GM12891 (cell line): ENCODE data around the gene EEF1AKMT3.

Source experiments
- DNase-seq: peaks from one replicate; pipeline ENCODE4 v3.0.0; 2011; ENCODE audit warnings: low spot score; ENCODE audit not compliant: insufficient read length
- FAIRE-seq: peaks from 2 replicates; lab custom pipeline; 2011; peaks lifted over from hg19 to GRCh38; lab: Jason Lieb, UNC
- PAX5 ChIP-seq: IDR thresholded peaks from 2 replicates; pipeline ENCODE4 v1.6.1; 2011; ENCODE audit warnings: low read length, moderate library complexity, mild to moderate bottlenecking; ENCODE audit not compliant: insufficient read depth, severe bottlenecking
- POLR2A ChIP-seq: IDR thresholded peaks from 2 replicates; pipeline ENCODE4 v1.6.1; 2011; ENCODE audit warnings: low read depth, low read length, control low read depth
- POLR2AphosphoS5 ChIP-seq: IDR thresholded peaks from 2 replicates; pipeline ENCODE4 v1.6.1; 2011; ENCODE audit warnings: low read depth, low read length, control low read depth
- POU2F2 ChIP-seq: IDR thresholded peaks from 2 replicates; pipeline ENCODE4 v1.6.1; 2011; ENCODE audit warnings: low read depth, mild to moderate bottlenecking, control low read depth, low read length, moderate library complexity
- SPI1 ChIP-seq: IDR thresholded peaks from 2 replicates; pipeline ENCODE4 v1.6.1; 2011; ENCODE audit warnings: low read depth, low read length, control low read depth
- TAF1 ChIP-seq: IDR thresholded peaks from 2 replicates; pipeline ENCODE4 v1.6.1; 2011; ENCODE audit warnings: low read depth, low read length, control low read depth

EEF1AKMT3 gene

DNA sequence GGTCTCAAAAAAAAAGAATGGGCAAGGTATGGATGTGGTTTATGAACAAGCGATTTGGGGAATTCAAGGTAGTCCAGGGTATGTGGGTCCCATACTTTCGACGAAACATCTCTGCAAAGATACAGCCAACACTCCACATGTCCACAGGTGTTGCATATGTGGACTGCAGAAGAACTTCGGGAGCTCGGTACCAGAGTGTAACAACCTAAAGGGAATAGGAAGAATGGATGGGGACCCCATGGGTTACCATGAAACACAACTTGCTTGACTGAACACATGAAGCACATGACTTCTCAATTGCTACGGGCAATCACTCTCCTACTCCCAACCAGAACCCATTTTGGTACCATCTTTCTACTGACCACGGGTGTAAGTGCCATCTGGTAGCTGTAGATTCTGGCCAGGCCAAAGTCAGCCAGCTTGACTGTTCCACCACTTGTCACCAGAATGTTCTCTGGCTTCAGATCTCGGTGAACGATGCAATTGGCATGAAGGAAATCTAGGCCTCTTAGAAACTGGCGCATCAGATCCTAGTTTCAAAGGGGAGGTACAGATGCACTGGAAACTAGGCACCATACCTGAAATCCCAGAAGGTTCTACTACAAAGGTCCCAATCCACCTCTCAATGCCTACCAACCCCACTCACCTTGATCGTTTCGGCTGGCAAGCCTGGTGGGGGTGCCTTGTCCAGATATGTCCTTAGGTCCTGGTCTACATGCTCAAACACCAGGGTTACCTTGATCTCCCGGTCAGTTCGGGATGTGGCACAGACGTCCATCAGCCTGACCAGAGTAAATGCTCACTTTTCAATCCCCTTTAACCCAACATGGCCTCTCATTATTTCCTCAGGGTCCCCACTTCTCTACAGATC is 21.6 kb upstream of the EEF1AKMT3 start:
- no peak for TF ChIP-seq TAF1
- no peak for TF ChIP-seq POU2F2
- TF ChIP-seq PAX5 = no peak
- TF ChIP-seq SPI1 = no peak
- no peak; the same call in 1 of the 2 replicates for TF ChIP-seq POLR2AphosphoS5
- DNase-seq = no peak
- FAIRE-seq = peak; percentile 40

DNA sequence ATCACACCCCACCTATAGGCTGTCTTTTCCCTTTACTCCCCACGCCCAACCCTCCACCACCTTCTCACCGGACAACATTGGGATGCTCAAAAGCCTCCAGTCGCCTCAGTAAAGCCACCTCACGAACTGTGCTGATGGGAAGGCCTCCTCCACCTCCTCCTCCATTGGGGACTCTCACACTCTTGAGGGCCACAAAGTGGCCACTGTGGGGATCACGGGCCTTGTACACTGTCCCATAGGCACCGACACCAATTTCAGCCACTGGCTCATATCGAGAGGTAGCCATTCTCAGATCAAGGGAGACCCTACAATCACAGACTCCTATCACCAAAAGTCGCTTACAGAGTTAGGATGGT is 21.0 kb upstream of the EEF1AKMT3 start:
- TF ChIP-seq SPI1 (no peak), POLR2AphosphoS5 (no peak), POLR2A (no peak), TAF1 (no peak), POU2F2 (no peak), PAX5 (no peak)
- DNase-seq (no peak), FAIRE-seq (no peak)

DNA sequence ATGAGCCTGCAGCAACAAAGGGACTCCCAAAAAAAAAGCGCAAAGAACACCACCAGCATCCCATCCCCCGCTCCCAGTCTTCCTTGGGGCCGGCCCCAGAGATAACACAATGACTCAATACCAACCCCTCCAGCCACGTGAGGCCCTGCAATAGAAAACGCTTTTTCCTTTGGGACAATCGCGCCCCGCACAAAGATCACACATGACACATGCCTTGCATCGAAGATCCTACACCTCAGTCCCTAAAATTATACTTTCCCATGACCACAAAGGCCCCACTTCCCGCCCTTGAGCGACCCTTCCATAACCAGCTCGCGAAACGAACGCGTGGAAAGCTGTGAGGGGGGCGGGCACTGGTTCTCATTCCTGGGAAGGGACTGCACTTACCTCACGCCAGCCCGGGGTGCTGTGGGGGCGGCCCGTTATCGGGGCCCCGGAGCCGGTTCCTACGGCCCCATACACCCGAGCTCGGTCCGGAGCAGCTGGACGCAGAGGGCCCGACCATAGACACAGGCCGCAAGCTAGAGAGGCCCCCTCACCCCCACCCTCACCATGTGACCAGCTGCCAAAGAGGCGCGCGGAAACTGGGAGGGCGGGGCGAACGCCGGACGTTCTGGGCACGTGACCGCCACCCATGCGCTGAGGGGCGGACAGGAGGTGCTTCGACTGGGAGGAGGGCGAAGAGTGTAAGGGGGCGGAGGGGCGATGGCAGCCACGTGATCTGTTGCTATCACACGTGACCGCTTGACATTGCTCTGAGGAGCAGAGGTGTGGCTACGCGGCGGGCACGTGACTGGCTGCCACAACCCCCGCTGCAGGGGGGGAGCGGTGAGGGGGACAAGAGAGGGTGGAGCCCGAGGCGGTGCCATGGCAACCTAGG is 20.4 kb upstream of the EEF1AKMT3 start, which contains the start of gene CDK4:
TSS of gene CDK4 (minus strand) at position 523 of the 880 bp plus-strand sequence. CDS start 593 bp downstream, outside the sequence.
- TF ChIP-seq POU2F2 (no peak), POLR2A (peak; percentile 53; the same call in 1 of the 2 replicates), POLR2AphosphoS5 (peak; percentile 72), TAF1 (peak; percentile 69; the same call in 1 of the 2 replicates)

DNA sequence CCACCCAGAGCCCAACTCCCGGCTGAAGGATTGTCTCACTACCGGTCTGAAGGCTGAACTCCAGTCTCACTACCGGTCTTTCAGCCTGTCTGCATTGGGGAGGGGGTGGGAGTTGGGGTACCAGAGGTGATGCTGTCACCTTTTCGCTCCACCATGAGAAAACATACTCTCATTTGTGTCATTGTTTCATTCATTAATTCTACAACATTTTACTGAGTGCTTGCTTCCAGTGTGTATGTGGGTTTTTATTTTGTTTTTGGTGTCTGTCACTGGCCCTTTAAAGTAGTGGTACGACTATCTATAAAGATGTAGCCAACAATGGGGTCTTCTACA is 19.8 kb upstream of the EEF1AKMT3 start:
- TF ChIP-seq SPI1 = no peak
- TF ChIP-seq POLR2AphosphoS5 = no peak
- no peak for TF ChIP-seq POU2F2
- no peak for TF ChIP-seq POLR2A
- no peak for TF ChIP-seq PAX5
- no peak for TF ChIP-seq TAF1
- DNase-seq (no peak), FAIRE-seq (no peak)

More for the DNA sequence above, 20.4 kb upstream of the EEF1AKMT3 start, which contains the start of gene CDK4:
- peak; percentile 91 for DNase-seq
- FAIRE-seq = peak; percentile 99

DNA sequence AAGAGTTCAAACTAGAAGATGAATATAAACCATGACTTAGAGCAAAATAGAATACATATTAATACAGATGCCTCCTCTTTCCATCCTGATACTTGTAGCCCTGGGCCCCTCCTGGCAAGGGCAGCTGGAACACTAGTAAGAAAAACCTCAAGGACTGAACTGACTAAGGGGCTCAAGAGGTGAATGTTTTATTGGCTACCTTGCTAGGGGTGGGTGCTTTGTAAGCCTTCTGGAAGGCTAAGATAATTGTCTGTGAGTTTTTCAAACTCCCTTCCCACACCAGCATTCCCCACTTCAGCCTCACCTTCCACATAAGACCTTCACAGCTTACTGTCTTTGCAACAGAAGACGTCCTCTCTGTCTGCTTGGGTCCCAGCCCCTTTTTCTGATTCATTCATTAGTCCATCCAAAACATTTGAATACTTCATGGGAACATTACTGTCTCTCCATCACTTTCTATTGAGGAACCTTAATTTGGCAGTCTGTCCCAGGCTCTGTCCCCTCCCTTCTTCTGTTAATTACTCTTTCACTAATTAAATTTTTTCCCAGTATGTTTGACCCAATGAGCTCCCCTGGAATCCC is 18.6 kb upstream of the EEF1AKMT3 start:
- no peak for FAIRE-seq
- TF ChIP-seq POLR2A (no peak), POU2F2 (no peak), SPI1 (no peak), TAF1 (no peak), PAX5 (no peak), POLR2AphosphoS5 (no peak)

DNA sequence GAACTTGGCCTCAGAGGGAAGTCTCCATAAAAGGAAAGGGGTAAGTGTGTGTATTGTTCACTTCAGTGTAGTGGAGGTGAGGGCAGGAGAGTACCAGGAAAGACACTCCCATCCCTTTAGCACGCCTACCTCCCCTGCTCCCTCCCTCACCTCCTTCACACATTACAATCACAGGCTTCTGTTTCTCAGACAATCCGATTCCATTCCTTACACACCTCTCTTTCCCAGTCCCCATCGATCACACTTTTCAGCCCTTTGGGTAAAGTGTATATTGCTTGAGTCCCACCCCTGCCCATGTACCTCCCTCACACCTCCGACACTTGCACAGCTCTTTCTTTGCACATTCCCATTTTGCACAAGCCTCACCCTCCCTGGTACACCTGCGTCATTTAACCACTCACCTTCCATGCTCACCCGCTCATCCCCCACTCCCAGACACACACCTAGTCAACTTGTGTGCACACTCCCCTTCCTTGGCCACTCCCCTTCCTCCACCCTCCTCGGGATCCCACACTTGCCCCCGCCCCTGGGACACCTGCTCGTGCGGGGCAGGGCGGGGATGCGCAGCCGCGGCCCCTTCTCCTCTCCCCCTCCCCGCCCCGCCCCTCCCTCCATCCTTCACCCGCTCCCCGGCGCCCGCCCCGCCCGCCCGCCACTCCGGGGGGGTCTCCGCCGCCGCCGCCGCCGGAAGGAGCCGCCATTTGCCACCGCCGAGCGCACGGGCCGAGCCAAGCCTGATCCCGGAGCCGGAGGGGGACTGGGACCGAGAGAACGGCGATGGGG is 17.8 kb upstream of the EEF1AKMT3 start, which contains the start of gene MARCHF9:
TSS of gene MARCHF9 (plus strand) at position 693 of the 783 bp plus-strand sequence. CDS start 426 bp downstream, outside the sequence.
- FAIRE-seq (peak; percentile 87), DNase-seq (peak; percentile 71)
- TF ChIP-seq SPI1 (no peak), PAX5 (no peak), POLR2AphosphoS5 (no peak), TAF1 (no peak), POU2F2 (no peak), POLR2A (no peak)

More for the DNA sequence above, 18.6 kb upstream of the EEF1AKMT3 start:
- DNase-seq = no peak

DNA sequence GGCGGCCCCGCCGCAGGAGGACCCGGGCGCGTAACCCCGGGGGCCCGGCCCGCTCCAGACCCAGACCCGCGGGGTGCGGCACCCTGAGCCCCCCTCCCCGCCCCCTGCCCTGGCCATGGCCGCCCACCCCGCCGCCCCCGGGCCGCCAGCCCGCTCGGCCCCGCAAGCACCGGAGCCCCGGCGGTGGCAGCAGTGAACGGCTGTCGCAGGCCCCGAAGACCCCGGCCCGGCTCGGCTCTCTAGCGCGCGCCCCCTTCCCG is 17.3 kb upstream of the EEF1AKMT3 start:
- TF ChIP-seq POLR2AphosphoS5 = no peak
- TF ChIP-seq SPI1 = no peak
- no peak for TF ChIP-seq POLR2A
- no peak for TF ChIP-seq POU2F2
- TF ChIP-seq PAX5 = no peak
- no peak for TF ChIP-seq TAF1
- FAIRE-seq = no peak
- no peak for DNase-seq
